ENCODE results near the gene SIL1.

Gene SIL1

DNA sequence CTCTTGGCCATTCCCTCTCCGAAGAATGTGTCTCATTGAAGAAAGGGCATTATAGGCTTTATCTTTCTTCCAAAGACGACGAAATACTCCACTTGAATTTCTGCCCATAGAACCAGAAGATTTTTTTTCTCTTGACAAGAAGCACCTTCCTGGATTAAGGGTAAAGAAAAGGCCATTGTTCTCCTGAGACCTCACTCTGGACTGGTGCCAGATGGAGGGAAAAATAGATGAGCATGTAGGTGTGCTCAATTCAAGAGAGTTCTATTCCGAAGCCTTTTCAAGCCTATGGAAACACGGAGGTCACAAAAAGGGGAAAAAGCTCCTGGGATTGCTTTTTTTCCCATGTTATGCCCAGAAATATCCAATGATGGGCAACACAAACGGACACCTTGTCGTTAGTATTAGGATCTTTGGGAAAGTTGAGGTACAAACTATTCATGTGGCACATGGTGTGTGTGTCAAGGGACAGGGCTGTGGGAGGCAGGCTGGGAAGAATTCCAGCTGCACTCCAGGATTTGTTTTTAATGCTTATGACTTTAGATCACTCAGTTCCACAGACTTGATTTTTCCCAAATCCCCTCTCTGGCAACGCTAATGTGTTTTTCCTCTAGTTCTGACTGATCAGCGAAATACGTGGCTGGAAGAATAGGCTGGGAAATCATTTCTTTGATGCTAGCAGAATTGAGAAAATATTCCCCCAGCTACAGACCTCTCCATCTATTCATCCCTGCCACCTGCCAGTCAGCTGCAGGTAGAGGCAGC lies 89.9 kb downstream of the SIL1 start:
- TF ChIP-seq, protein P1, sequence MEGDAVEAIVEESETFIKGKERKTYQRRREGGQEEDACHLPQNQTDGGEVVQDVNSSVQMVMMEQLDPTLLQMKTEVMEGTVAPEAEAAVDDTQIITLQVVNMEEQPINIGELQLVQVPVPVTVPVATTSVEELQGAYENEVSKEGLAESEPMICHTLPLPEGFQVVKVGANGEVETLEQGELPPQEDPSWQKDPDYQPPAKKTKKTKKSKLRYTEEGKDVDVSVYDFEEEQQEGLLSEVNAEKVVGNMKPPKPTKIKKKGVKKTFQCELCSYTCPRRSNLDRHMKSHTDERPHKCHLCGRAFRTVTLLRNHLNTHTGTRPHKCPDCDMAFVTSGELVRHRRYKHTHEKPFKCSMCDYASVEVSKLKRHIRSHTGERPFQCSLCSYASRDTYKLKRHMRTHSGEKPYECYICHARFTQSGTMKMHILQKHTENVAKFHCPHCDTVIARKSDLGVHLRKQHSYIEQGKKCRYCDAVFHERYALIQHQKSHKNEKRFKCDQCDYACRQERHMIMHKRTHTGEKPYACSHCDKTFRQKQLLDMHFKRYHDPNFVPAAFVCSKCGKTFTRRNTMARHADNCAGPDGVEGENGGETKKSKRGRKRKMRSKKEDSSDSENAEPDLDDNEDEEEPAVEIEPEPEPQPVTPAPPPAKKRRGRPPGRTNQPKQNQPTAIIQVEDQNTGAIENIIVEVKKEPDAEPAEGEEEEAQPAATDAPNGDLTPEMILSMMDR (conservative IDR thresholded peaks at IDR 0.05; ENCODE audit: low read depth, low read length), result no peak
- H3K4me3 ChIP-seq (ENCODE audit: low read depth, low read length), result no peak overlapping the region
- peak; percentile 26 for DNase-seq (ENCODE audit: low read depth)

DNA sequence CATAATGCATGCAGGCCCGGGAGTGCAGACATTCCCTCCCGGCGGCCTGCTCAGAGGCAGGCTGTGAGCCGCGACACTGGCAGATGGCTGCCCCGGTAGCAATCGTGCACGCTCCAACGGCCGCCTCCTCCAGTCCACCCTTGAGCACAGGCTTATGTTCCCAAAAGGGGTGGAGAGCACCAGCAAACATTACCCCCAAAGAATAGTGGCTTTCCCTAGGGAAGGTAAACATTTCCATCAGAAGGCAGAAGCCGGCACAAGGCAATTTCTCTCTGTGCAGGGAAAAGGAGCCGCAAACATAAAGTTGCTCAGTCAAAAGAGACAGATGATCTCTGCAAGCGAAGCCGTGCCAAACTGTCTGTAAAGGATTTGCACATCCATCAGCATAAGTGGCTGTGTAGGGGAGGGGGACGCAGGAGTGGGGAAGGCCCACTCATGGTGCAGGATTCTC lies 92.5 kb downstream of the SIL1 start:
- no peak overlapping the region for H3K4me3 ChIP-seq (ENCODE audit: low read depth, low read length)
- TF ChIP-seq, protein P1 (conservative IDR thresholded peaks at IDR 0.05; ENCODE audit: low read depth, low read length), result no peak
- no peak for DNase-seq (ENCODE audit: low read depth)

DNA sequence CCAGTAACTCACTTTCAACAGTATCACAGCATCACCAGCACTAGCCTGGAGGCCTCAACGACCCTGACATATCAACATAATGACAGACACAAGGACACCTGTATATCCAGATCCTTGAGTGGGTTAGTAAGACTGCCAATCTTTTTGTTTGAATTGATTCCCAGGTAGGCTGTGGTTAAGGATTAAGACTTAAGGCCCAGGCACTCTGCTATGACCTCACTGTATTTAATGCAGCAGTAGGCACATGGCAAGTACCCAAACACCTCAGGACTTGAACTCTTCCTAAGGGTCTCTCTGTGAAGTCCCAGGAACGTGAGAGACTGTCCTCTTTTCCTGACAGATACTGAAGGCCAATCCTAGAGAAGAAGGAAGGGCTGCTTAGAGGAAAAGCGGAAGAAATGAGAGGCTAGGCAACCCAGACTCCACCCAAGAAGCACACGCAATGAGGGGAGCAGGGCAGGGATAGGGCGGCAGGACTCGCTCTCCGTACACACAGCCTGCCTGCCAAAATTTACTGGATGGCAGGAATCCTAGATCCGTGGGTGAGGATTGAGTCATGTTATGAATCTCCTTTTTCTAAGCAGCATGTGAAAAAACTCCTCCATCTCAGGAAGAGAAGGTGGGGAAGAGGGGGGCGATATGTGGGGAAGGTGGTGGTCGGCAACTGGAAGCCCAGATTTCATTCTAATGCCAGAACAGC lies 93.4 kb downstream of the SIL1 start:
- peak; percentile 67 for DNase-seq (ENCODE audit: low read depth)

DNA sequence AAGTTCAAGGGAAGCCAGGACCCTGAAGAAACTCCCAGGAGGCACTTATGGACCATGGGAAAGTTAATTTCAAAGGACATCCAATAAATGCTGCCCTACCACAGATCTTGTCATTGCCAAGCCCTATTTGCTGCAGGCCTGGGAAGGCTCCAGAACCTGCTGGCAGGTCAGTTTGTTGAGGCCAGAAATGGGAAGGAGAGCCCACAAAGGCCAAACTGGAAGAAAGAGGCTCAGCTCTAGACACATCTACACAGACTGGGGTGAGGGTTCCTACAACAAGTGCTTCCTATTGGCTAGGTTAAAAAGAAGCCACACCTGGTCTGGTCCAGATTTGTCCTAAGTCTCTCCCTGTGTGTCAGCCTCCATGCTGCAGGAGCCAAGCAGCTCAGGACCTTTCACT lies 94.4 kb downstream of the SIL1 start:
- DNase-seq (ENCODE audit: low read depth), result no peak
- H3K4me3 ChIP-seq (ENCODE audit: low read depth, low read length), result no peak overlapping the region
- TF ChIP-seq, protein P1 (conservative IDR thresholded peaks at IDR 0.05; ENCODE audit: low read depth, low read length), result no peak

More for the DNA sequence above, 93.4 kb downstream of the SIL1 start:
- TF ChIP-seq, protein P1 (conservative IDR thresholded peaks at IDR 0.05; ENCODE audit: low read depth, low read length), result no peak
- no peak overlapping the region for H3K4me3 ChIP-seq (ENCODE audit: low read depth, low read length)

DNA sequence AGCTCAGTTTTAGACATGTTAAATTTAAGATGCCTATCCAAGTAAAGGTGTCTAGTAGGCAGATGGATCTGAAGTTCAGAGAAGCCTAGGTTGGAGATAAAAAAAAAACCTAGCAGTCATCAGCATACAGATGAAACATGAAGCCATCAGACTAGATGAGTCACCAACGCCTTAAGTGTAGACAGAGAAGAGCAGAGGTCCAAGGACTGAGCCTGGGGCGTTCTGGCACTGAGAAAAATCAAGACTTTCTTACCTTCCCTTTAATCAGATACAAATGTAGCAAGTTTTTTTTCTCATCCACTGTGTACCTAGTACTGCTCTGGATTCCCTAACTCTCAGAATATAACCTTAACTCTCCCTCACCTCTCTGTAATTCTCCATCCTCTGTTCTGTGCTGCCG lies 97.3 kb downstream of the SIL1 start:
- TF ChIP-seq, protein P1 (conservative IDR thresholded peaks at IDR 0.05; ENCODE audit: low read depth, low read length), result no peak
- DNase-seq (ENCODE audit: low read depth), result peak; percentile 77
- no peak overlapping the region for H3K4me3 ChIP-seq (ENCODE audit: low read depth, low read length)

DNA sequence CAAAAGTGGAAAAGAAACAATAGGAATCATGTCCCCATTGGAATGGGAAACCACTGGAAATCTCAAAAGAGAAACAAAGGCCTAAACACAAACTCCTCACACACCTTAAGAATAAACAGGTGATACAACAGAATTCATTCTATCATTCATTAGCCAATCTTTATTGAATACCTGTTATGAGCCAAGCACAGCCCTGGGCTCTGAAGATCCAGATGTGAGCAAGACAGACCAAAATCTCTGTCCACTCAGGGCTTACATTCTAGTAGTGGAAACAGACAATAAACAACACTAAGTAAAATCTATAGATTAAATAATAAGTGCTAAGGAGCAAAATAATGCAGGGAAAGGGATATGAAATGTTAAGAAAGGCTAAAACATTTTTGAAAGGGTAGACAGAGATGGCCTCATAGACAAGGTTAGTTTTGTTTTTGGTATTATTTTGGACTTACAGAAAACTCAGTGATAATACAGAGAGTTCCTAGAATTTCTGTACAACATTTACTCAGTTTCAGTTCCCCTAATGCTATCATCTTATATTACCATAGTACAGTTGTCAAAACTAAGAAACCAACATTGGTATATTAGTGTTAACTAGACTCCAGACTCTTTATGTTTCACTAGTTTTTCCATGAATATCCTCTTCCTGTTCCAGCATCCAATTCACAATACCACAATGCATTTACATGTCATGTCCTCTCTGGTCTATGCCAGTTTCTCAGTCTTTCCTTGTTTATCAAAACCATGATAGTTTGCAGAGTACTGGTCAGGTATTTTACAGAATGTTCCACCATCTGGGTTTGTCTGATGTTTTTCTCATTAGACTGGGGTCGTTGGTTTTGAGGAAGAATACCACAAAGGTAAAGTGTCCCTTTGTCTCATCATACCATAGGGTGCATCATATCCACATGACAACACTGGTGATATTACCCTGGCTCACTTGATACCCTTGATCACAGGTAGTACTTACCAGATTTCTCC lies 103.7 kb downstream of the SIL1 start:
- no peak for DNase-seq (ENCODE audit: low read depth)
- TF ChIP-seq, protein P1 (conservative IDR thresholded peaks at IDR 0.05; ENCODE audit: low read depth, low read length), result no peak
- no peak overlapping the region for H3K4me3 ChIP-seq (ENCODE audit: low read depth, low read length)

Data from choroid plexus epithelial cell (primary cell).